Ovary (tissue), 3 donors: ENCODE data around the gene LGI2.
"Not testable (repeated sequence)": the region's sequence is repeated elsewhere in the genome, so short reads cannot be mapped to it uniquely, and the experiment has no call there.

ENCODE experiments used
- POLR2A ChIP-seq: fragments of 450-650 bp; IDR thresholded peaks from one replicate; pipeline ENCODE4 v1.6.1; 2017; ENCODE audit warnings: antibody characterized with exemption, mild to moderate bottlenecking, moderate library complexity
- TF ChIP-seq, protein P1 (sequence below), 3 donors: fragments of 450-650 bp in 2 of 3; fragments of 200-600 bp in 1 of 3; IDR thresholded peaks; one replicate each; pipeline versions ENCODE4 v1.5.1 to v1.8.0; 2016 to 2022; ENCODE audit warnings: antibody characterized with exemption in 3 of 3, mild to moderate bottlenecking in 1 of 3
- donor health status: DM: no; HTN: no; CAD: no.

DNA sequence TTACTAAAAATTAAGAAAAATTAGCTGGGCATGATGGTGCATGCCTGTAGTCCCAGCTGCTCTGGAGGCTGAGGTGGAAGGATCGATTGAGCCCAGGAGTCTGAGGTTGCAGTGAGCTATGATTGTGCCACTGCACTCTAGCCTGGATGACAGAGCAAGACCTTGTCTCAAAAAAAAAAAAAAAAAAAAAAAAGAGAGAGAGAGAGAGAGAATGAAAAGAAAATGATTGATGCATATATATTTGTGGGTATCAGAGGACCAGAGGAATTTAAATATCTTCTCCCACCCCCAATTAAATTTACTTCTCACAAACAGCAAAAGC, 16.1 kb downstream of the LGI2 start:
- TF ChIP-seq, protein P1, sequence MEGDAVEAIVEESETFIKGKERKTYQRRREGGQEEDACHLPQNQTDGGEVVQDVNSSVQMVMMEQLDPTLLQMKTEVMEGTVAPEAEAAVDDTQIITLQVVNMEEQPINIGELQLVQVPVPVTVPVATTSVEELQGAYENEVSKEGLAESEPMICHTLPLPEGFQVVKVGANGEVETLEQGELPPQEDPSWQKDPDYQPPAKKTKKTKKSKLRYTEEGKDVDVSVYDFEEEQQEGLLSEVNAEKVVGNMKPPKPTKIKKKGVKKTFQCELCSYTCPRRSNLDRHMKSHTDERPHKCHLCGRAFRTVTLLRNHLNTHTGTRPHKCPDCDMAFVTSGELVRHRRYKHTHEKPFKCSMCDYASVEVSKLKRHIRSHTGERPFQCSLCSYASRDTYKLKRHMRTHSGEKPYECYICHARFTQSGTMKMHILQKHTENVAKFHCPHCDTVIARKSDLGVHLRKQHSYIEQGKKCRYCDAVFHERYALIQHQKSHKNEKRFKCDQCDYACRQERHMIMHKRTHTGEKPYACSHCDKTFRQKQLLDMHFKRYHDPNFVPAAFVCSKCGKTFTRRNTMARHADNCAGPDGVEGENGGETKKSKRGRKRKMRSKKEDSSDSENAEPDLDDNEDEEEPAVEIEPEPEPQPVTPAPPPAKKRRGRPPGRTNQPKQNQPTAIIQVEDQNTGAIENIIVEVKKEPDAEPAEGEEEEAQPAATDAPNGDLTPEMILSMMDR (IDR thresholded peaks at IDR 0.05) = not testable (repeated sequence)
- TF ChIP-seq POLR2A = not testable (repeated sequence)
